ENCODE measurements around the gene TAF15. TPM values are rescaled to one million over a fixed set of nuclear protein-coding genes. Genes with fewer than 3 reads are reported as not detected.

TAF15 gene
- total RNA-seq, 1 donor from 2014 or later: 146 TPM

DNA sequence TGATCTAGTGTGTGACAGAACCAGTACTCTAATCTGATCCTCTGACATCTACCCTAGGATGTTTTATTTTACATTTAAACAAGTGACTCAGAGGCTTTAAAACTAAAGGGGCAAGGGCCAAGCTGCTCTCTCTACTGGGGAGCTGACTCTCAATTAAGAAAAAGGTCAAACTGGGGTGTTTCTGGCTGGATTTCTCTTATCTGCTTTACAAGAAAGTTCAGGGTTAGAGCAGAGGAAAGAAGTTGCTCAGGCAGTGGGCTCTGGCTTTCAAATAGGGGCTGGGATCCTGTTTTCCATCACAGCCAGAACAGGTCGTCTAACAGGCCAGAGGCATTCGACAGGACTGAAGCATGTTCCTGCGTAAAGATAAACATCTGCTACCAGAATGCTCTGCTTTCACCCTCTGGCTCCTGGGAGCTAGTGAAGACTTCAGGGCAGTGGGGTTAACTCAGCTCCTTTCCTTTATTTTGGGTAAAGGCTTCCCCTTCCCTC is 22.3 kb upstream of the TAF15 start:
- DNase-seq (ENCODE audit: low spot score): no peak

GRCh38 chr17:35788477-35789368 is 20.6 kb upstream of the TAF15 start:
- DNase-seq (ENCODE audit: low spot score): peak; percentile 11

- peak; percentile 33 for DNase-seq (ENCODE audit: low spot score)
These were observed 18.4 kb upstream of the TAF15 start for GRCh38 chr17:35790841-35791240.

DNA sequence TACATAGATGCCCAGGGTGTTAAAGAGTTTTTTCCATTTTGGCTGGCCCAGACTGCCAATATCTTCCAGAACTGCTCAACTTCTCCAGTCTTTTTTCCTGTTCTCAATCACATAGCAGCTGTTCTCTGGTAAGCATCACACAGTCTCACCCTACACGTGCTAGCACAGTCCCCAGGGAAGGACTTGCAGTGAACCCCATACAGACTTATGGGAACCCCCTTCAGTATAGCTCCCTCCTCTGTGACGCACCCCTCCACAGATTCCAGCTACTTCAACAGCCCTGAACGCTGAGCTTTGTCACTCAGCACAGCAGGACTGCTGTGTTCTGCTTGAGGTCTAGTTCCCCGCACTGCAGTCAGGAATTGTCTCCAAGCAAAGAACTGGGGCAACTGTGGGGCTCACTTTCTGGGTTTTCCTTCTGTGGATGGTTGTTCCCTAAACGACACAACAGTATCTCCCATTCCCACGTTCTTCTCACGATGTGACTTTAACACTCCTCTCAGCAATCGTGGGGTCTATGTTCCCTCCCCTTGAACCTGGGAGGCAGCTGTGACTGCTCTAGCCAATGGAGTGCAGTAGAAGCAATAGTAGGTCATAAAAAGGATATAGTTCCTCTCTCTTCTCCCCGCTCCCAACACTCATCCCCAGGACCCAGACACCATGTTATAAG is 17.5 kb upstream of the TAF15 start:
- peak; percentile 57 for DNase-seq (ENCODE audit: low spot score)

DNA sequence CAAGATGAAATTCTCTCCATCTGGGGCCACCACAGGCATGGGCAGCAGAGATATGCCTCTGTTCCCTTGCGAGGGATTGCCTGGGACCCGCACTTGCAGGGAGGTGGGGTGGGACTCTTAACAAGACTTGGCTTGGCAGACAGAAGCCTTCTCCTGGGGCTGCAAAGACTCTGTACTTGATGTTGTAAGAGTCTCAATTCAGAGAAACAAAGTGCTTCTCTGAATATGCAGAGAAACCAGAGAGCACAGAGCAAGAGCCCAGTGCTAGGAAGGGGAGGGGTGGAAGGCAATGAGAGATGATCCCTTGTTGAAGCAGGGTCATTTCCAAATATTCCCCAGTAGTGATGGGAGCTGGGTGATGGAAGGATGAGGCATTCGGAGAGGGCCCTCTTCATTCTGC is 16.0 kb upstream of the TAF15 start:
- DNase-seq (ENCODE audit: low spot score): peak; percentile 53

- no peak for DNase-seq (ENCODE audit: low spot score)
These were observed 14.0 kb upstream of the TAF15 start, which contains the start of gene MMP28 for GRCh38 chr17:35795007-35795870. MMP28 (minus strand) TSS chr17:35795641; CDS start chr17:35795377, 264 bp downstream.

DNA sequence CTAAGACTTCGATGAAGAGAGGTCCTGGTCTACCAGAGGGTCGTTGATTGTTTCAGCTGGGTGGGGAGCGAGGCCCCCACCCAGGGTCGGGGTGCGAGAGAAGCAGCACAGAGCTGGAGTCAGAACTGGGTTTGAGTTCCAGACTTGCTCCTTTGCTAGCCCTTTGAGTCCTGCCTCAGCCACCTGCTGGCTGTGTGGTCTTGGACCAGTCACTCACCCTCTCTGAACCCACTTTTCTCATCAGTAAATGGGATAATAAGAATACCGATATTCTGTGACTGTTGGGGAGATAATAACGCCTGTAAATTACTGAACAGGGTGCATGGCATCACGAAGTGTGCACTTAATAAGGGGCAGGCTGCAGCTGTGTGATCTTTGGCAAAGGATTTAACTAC is 13.4 kb upstream of the TAF15 start:
- no peak for DNase-seq (ENCODE audit: low spot score)

GRCh38 chr17:35796942-35797341 is 12.3 kb upstream of the TAF15 start:
- no peak for DNase-seq (ENCODE audit: low spot score)

GRCh38 chr17:35797370-35797769 is 11.9 kb upstream of the TAF15 start:
- no peak for DNase-seq (ENCODE audit: low spot score)

DNA sequence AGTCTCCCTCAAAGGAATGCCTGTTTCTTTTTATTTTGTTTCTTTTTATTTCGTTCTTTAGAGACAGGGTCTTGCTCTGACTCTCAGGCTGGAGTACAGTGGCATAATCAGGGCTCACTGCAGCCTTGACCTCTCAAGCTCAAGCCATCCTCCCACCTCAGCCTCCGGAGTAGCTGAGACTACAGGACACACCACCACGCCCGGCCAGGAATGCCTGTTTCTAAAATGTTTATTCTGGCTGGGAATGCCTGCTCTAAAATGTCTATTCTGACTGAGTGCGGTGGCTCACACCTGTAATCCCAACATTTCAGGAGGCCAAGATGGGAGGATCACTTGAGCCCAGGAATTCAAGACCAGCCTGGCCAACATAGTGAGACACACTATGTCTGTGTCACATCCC is 11.4 kb upstream of the TAF15 start:
- no peak for DNase-seq (ENCODE audit: low spot score)

- no peak for DNase-seq (ENCODE audit: low spot score)
These were observed 9.3 kb upstream of the TAF15 start for GRCh38 chr17:35799942-35800341.

DNA sequence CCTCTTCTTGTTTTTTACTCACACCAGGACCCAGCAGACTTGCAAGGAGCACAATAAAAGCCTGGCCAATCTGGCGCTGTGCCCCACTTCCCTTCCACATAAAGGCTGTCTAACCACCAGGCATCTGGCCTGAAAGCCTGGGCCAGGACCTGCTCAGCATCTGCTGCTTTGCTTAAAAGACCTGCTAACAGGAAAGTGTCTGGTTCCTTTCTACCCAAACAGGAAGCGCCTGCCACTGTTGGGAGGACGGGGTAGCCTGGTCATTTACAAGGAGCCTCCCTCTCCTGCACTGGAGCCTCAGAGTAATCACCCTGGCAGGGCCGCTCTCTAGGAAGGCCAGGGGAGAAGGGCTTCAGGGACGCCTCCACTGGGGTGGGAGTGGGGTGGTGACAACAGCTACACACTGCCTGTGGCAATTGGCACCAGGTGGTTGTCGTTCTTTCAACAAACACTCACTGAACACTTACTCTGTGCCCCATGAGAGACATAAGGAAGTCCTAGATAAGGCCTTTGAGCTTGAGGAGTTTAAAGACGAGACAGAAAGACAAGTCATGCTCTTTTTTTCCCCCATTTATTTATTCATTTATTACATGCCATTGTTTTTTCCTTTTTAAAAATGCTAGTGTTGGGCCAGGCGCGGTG is 7.6 kb upstream of the TAF15 start:
- DNase-seq (ENCODE audit: low spot score): no peak

DNA sequence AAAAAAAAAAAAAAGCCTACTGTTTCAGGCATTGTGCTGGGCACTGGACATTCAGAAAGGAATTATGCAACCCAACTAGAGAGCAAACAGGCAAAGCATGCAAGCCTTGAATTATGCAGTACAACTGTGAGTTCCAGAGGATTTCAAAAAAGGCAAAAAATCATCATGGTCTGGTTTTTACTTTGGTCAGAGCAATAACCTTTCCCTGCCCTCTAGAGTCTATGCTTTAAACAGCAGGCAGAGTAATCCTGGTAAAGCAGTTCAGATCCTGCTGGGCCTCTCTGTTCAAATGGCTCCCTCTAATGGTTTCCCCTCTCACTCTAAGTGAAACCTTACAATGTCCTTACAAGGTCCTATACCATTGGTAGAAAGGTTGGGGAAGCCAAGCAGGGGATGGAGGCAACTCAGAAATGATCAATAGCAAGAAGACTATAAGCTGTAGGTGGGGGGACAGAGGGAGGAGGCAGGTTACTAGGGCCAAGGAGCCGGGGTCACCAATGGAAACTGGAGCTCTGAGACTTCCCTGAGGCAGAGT is 4.6 kb upstream of the TAF15 start:
- DNase-seq (ENCODE audit: low spot score): no peak

GRCh38 chr17:35807371-35808144 is 1.7 kb upstream of the TAF15 start:
- no peak for DNase-seq (ENCODE audit: low spot score)

DNA sequence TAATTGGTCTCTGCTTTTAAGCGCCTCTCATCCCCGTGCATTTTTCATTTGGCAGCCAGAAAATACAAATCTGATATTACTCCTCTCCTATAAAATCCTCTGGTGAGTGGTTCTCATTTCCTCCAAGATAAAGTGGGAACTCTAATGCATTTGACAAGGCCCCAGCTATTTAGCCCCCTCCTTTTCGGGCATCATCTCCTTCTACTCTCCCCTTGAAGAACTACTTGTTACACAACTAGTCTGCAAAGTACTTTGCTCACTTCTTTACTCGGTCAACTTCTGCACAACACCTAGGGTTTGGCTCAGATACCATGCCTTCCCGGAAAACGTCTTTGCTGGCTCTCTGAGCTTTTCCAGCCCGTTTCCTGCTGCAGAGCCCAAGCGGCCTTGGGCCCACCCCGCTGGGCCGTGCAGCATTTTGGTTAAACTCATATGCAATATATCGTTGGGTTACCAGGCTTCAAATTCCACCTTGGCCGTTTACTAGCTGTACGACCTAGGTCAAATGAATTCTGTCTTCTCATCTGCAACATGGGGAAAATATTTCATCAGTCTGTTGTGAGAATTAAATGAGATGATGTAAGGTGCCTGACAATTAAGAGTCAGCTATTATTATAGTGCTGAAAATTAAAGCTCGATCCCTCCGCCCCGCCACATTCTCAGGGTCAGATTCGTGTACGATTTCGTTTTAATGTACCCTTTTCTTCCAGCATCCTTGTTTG is 883 bp upstream of the TAF15 start:
- no peak for DNase-seq (ENCODE audit: low spot score)

DNA sequence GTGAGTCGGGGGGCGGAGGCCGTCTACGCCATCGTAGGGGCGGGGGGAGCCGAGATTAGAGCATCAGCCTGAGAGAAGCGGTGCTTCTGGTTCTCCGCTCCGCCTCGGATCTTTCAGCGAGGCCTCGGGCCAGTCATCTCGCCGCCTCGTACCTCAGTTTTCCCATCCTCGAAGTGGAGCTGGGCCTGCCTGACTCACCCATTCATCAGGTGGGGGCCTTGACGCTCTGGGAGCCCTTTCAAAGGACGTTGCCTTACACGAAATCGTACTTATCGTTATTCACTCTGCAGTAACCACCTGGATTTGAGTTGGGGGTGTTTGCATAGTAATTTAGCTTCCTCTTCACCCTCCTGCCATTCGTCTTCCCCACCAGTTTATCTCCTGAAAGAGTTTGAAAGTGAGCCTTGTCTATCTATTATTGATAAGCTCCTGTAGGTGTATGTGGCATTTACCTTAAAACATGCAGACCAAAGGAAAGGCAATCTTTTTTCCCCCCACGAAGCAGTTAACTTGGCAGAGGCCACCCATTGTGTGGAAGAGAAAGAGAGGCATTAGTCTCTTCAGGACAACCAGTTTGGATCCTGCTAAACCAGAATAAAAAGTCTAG is 674 bp downstream of the TAF15 start:
- no peak for DNase-seq (ENCODE audit: low spot score)

DNA sequence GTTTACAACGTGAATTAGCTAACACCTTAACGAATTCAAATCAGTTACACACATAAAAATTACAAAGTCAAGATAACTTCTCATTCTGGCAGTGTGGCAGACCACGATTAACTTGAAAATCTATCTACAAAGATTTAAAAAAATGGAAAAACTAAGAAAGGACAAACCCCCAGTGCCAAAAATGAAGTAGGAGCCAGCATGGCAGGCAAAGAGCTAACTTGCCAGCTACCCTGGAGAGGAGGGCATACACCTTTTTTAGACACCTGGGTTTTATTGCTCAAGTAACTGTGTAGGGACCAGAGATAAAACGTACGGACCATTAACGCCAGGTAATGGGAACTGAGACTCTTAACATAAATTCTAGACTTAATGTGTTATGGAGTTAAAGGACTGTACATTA is 2.5 kb downstream of the TAF15 start:
- no peak for DNase-seq (ENCODE audit: low spot score)

DNA sequence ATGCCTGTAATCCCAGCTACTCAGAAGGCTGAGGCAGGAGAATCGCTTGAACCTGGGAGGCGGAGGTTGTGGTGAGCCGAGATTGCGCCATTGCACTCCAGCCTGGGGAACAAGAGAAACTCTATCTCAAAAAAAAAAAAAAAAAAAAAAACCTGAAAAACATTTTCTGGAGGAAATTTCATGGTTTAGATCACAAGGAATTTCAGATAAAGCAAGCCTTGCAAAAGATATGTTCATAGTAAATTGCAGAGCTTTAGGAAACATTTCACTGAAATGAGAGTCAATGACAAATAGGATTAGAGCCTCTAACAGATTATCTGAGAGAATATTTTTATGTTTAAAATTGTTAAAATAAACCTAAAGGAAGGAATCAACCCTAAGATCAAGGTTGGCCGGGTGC is 3.2 kb downstream of the TAF15 start:
- no peak for DNase-seq (ENCODE audit: low spot score)

- no peak for DNase-seq (ENCODE audit: low spot score)
These were observed 7.4 kb downstream of the TAF15 start for GRCh38 chr17:35816723-35817122.
